BE2C (cell line): ENCODE results near the gene ABCB11.
"Not testable (repeated sequence)": the region's sequence is repeated elsewhere in the genome, so short reads cannot be mapped to it uniquely, and the experiment has no call there.

ENCODE experiments used
- DNase-seq: peaks from one replicate; pipeline ENCODE4 v3.0.0-alpha.2; 2020
- H3K27me3 ChIP-seq: fragments of 250-450 bp; sonication (Bioruptor Pico); 2 replicates; pipeline ENCODE4 v1.5.1; 2020; ENCODE audit warnings: mild to moderate bottlenecking
- H3K36me3 ChIP-seq: fragments of 250-450 bp; sonication (Bioruptor Pico); 2 replicates; pipeline ENCODE4 v1.5.1; 2020; ENCODE audit warnings: mild to moderate bottlenecking
- H3K4me1 ChIP-seq: fragments of 250-450 bp; sonication (Bioruptor Pico); 2 replicates; pipeline ENCODE4 v1.5.1; 2020
- H3K4me3 ChIP-seq: 2 replicates; pipeline ENCODE4 v1.5.1; 2011; ENCODE audit warnings: low read depth, low read length
- H3K9me3 ChIP-seq: fragments of 250-450 bp; sonication (Bioruptor Pico); 2 replicates; pipeline ENCODE4 v1.5.1; 2020
- CTCF ChIP-seq: IDR thresholded peaks from 2 replicates; pipeline ENCODE4 v1.5.1; 2012; ENCODE audit warnings: mild to moderate bottlenecking, low read depth, low read length

ABCB11 gene

GRCh38 chr2:168944065-168944464 is 87.1 kb downstream of the ABCB11 start:
- no peak overlapping the region for H3K4me3 ChIP-seq
- H3K27me3 ChIP-seq, result no peaks in the 10 kb centered on the region; the same call in none of the 2 replicates
- no peaks in the 10 kb centered on the region for H3K9me3 ChIP-seq
- H3K4me1 ChIP-seq, result no peaks in the 10 kb centered on the region
- TF ChIP-seq CTCF, result no peak
- no peak for DNase-seq
- no peaks in the 10 kb centered on the region for H3K36me3 ChIP-seq

GRCh38 chr2:168941297-168941696 is 89.8 kb downstream of the ABCB11 start:
- Histone ChIP-seq H3K4me1 (no peaks in the 10 kb centered on the region), H3K4me3 (no peak overlapping the region), H3K9me3 (no peaks in the 10 kb centered on the region), H3K36me3 (no peaks in the 10 kb centered on the region), H3K27me3 (no peaks in the 10 kb centered on the region; the same call in 1 of the 2 replicates)
- no peak for DNase-seq
- TF ChIP-seq CTCF, result no peak

- H3K4me3 ChIP-seq, result no peak overlapping the region
- no peak for DNase-seq
- H3K9me3 ChIP-seq, result no peaks in the 10 kb centered on the region
- no peak for TF ChIP-seq CTCF
- no peaks in the 10 kb centered on the region for H3K4me1 ChIP-seq
- H3K27me3 ChIP-seq, result no peaks in the 10 kb centered on the region; the same call in 1 of the 2 replicates
- no peaks in the 10 kb centered on the region for H3K36me3 ChIP-seq
Observed at GRCh38 chr2:168939918-168940317, 91.2 kb downstream of the ABCB11 start.

GRCh38 chr2:168939061-168939460 is 92.1 kb downstream of the ABCB11 start:
- TF ChIP-seq CTCF, result no peak

GRCh38 chr2:168935810-168936581 is 95.1 kb downstream of the ABCB11 start:
- DNase-seq, result no peak
- TF ChIP-seq CTCF, result no peak

More at GRCh38 chr2:168939061-168939460, 92.1 kb downstream of the ABCB11 start:
- Histone ChIP-seq H3K27me3 (no peaks in the 10 kb centered on the region), H3K36me3 (no peaks in the 10 kb centered on the region), H3K4me1 (no peaks in the 10 kb centered on the region), H3K4me3 (no peak overlapping the region), H3K9me3 (no peaks in the 10 kb centered on the region)
- DNase-seq, result no peak

GRCh38 chr2:168934826-168935225 is 96.3 kb downstream of the ABCB11 start:
- Histone ChIP-seq H3K9me3 (no peaks in the 10 kb centered on the region), H3K27me3 (no peaks in the 10 kb centered on the region), H3K4me3 (no peak overlapping the region), H3K4me1 (no peaks in the 10 kb centered on the region), H3K36me3 (no peaks in the 10 kb centered on the region)
- DNase-seq, result no peak
- TF ChIP-seq CTCF, result no peak

More at GRCh38 chr2:168935810-168936581, 95.1 kb downstream of the ABCB11 start:
- Histone ChIP-seq H3K9me3 (no peaks in the 10 kb centered on the region), H3K27me3 (no peaks in the 10 kb centered on the region), H3K4me3 (no peak overlapping the region), H3K4me1 (no peaks in the 10 kb centered on the region), H3K36me3 (no peaks in the 10 kb centered on the region)

- not testable (repeated sequence) for H3K9me3 ChIP-seq, H3K4me3 ChIP-seq, H3K36me3 ChIP-seq, H3K27me3 ChIP-seq, H3K4me1 ChIP-seq, DNase-seq
Observed at GRCh38 chr2:168932174-168932573, 99.0 kb downstream of the ABCB11 start.
